ENCODE measurements around the gene ARL3.
"Not testable (repeated sequence)": the region's sequence is repeated elsewhere in the genome, so short reads cannot be mapped to it uniquely, and the experiment has no call there.

ARL3 gene

GRCh38 chr10:102738692-102739121 is 24.5 kb upstream of the ARL3 start:
- DNase-seq (ENCODE audit: low read depth in 2 of 2) = no peak

GRCh38 chr10:102735065-102735562 is 20.9 kb upstream of the ARL3 start:
- no peak for DNase-seq (ENCODE audit: low read depth in 2 of 2)

DNA sequence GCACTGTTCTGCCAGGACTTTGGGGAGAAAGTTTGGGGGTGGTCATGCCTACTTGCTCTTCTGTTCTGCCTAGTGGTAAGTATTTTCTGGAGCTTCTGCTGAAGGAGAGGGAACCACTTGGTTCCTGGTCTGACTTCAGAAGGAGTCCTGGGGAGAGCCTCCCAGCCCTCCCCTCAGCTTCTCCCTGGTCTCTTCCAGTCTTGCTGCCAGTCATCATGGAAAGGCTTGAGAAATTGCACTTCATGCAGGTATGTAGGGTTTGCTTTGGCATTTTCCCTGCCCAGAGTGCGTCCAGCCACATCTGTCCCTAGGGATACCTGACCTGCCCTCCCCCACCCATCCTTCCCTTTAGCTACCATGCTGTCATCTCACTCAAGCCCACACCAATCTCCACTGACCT is 18.5 kb upstream of the ARL3 start:
- no peak for DNase-seq (ENCODE audit: low read depth in 2 of 2)

GRCh38 chr10:102731222-102731800 is 17.1 kb upstream of the ARL3 start:
- no peak for DNase-seq (ENCODE audit: low read depth in 2 of 2)

DNA sequence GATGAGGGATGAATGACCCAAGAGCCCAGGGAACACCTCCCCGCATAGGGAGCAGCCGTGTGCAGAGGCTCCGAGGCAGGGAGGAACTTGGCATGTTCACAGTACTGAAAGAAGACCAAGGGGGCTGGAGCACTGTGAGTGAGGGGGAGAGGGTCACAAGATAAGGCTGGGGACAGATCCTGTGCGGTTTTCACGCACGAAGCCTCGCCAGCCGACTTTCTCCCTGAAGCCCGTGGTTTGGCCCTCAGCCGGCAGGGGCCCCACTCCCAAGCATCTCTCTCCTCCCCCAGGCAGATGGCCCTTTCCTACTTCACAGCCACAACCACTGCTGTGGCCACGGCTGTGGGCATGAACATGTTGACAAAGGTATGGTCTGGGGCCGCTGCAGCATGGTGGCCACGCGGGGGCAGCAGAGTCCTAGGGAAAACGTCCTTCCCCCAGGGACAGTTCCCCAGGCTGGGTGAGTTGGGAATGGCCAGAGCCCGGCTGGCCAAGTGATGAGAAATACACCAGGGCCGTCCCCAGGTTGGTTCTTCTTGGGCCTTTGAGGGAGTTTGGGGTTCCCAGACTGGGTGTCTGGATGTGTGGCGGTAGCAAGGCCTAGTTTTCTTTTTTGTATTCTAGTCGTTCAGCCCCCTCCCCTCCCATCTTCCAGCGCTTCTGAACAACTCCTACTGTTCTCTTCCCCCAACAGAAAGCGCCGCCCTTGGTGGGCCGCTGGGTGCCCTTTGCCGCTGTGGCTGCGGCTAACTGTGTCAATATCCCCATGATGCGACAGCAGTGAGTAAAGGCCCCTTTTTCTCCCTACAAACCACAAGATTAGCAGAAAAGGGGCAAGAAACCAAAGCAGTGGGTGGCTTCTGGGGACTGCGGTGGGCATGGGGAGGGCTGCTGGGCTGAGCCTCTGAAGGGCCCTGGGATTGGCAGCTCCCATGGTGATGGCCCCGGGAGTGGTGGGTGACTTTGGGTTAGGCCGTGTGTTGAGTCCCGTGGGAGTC is 15.1 kb upstream of the ARL3 start:
- DNase-seq (ENCODE audit: low read depth in 2 of 2) = peak; percentile 12 to 46

GRCh38 chr10:102727037-102727818 is 13.0 kb upstream of the ARL3 start:
- DNase-seq (ENCODE audit: low read depth in 2 of 2) = no peak

DNA sequence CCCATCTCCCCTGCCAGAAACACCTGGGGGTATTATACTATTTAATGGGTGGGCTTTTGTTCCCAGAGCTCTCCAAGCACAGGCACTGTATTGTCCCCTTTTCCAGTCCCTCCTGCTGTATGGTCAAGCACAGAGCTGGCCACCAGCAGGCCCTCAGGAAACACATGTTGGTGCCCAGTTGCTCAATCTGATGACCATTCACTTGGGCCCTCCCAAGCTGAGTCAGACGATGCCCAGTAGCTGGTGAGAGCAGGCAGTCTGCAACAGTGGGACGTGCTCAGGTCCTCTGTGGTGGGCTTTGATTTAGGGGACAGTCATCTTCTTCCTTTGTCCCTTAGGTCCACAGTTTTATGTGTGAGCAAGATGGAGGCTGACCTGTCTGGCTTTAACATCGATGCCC is 12.1 kb upstream of the ARL3 start:
- DNase-seq (ENCODE audit: low read depth in 2 of 2) = no peak

DNA sequence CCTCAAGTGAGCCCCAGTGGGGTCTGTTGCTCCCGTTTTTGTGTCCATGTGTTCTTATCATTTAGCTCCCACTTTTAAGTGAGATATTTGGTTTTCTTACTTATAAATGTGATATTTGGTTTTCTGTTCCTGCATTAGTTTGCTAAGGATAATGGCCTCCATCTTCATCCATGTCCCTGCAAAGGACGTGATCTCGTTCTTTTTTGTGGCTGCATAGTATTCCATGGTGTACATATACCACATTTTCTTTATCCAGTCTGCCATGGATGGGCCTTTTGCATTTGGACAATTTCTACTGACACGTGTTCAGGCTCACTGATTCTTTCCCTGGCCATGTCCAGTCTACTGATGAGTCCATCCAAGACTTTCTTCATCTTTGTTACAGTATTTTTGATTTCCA is 9.8 kb upstream of the ARL3 start:
- no peak for DNase-seq (ENCODE audit: low read depth in 2 of 2)

GRCh38 chr10:102721954-102722353 is 7.8 kb upstream of the ARL3 start:
- no peak for DNase-seq (ENCODE audit: low read depth in 2 of 2)

DNA sequence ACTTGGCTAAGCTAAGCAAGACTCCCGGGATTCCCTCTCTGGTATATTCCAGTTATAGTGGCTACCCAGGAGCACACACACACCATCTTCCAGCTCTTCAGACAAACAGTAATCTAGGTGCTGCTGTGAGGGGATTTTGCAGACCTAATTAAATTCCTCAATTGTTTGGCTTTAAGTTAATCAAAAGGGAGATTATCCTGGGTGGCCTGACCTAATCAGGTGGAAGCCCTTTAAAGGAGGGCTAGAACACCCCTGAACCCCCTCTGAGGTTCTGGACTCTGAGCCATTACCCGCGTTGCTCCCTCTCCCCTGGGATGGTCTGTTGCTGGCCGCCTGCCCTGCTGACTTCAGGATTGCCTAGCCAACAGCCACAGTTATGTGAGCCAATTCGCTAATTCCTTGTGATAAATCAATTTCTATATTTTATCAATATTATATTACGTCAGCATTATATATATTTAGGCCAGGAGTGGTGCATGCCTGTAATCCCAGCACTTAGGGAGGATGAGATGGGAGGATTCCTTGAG is 6.6 kb upstream of the ARL3 start:
- DNase-seq (ENCODE audit: low read depth in 2 of 2) = no peak

DNA sequence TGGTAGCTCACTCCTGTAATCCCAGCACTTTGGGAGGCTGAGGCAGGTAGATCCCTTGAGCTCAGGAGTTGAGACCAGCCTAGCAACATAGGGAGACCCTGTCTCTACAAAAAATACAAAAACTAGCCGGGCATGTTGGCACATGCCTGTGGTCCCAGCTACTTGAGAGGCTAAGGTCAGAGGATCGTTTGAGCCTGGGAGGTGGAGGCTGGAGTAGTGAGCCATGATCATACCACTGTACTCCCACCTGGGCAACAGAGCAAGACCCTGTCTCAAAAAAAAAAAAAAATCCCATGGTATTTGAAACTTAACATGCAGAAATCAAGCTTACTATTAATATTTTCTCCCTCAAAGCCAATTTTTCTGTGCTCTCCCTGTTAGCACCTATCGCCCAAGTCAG is 6.1 kb upstream of the ARL3 start:
- DNase-seq (ENCODE audit: low read depth in 2 of 2) = no peak

- DNase-seq (ENCODE audit: low read depth in 2 of 2) = no peak
Measured at GRCh38 chr10:102718220-102718619, 4.0 kb upstream of the ARL3 start.

DNA sequence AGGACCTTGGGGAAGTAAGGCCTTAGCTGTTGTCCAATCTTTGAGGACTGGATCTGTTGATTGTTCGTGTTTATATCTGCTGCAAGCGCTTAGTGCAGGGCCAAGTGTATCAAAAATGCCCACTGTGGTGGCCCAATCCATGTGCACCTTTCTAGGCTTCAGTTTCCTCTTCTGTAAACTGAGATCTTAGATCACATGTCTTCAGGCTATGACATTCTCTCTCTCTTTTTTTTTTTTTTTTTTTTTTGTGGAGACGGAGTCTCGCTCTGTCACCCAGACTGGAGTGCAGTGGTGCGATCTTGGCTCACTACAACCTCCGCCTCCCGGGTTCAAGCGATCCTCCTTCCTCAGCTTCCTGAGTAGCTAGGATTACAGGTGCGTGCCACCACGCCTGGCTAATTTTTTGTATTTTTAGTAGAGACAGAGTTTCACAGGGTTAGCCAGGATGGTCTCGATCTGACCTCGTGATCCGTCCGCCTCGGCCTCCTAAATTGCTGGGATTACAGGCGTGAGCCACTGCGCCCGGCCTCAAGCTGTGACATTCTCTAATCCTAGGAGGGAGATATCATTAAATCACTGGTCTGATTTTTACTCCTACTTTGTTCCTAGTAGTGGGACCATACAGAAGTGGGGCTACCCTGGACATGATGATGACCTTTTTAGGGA is 2.8 kb upstream of the ARL3 start:
- not testable (repeated sequence) for DNase-seq (ENCODE audit: low read depth in 2 of 2)

DNA sequence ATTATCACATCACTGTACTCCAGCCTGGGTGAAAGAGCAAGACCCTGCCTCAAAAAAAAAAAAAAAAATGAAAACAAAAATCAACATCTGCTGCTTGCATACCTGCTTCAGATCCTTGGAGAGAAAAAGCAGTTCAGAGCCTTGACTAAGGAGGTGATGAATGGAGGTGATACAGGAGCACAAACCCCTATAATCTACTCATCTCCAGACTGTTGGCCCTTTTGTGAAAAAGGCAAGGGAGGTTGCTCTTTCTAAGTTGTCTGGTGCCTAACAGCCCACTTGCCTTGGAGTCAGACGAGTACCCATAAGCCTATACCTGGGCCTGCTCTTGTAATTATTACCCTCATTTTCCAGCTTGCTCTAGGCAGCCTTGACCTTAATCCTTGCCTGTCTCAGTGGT is 1.7 kb upstream of the ARL3 start:
- no peak for DNase-seq (ENCODE audit: low read depth in 2 of 2)

GRCh38 chr10:102714621-102715455 is 641 bp upstream of the ARL3 start, which contains the start of gene SFXN2:
Gene SFXN2 (plus strand): TSS chr10:102714636. CDS start chr10:102726637, 12,001 bp downstream.
- peak; percentile 14 to 44 for DNase-seq (ENCODE audit: low read depth in 2 of 2)

- DNase-seq (ENCODE audit: low read depth in 2 of 2) = no peak
Measured at GRCh38 chr10:102713539-102713813, 721 bp downstream of the ARL3 start.

- no peak for DNase-seq (ENCODE audit: low read depth in 2 of 2)
Measured at GRCh38 chr10:102712843-102713538, 1.2 kb downstream of the ARL3 start.

DNA sequence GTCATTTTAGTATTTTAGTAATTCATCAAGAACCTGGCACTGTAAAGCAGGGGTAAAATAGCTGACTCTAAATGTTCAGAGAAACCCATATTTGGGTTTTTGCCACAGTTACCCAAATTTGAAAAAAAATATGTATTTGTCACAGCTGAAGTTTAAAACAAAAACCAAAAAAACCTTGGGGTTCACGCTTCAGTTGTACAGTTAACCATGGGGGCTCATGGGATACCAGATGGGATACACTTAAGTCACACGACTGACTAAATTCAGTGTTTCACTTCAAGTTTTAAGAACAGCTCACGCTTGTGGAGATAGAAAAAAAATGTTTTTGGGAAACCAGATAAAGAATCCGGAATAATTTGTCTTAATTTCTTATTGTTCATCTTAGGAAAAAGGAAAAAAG is 2.1 kb downstream of the ARL3 start:
- DNase-seq (ENCODE audit: low read depth in 2 of 2) = no peak

DNA sequence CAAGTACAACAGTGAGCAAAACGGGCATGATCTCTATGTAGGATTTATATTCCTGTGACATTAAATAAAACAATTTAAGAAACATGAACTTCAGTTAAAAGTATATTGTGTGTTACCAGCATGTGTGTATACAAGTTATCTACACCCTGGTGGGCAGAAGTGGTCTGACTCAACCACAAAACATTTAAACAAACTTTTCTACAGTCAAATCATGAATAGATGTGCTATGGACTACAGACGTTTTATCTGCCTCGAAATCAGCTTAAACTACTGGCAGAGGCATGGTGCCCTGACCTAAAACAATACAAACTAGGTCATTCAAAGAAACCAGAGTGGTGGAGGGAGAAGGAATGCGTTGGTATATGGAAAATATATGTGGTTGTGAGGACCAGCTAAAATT is 3.6 kb downstream of the ARL3 start:
- DNase-seq (ENCODE audit: low read depth in 2 of 2) = no peak

- DNase-seq (ENCODE audit: low read depth in 2 of 2) = no peak
Measured at GRCh38 chr10:102705531-102705930, 8.7 kb downstream of the ARL3 start.
